Osteocyte (in vitro differentiated cells): ENCODE data around the gene SIRPD. TPM values are rescaled to one million over a fixed set of nuclear protein-coding genes. Genes with fewer than 3 reads are reported as not detected.

ENCODE experiments used
- total RNA-seq: library from RNA; stranded (reverse); gene quantifications from 2 replicates; pipeline ENCODE4 v1.2.1, GENCODE V29; 2021

The SIRPD gene
- total RNA-seq, 1 donor from 2014 or later = not detected

Other genes starting within 250 kb of the SIRPD start
- 0.97 and 1.6 TPM in 2 replicates for gene SDCBP2, start 228.6 kb downstream of the SIRPD start, total RNA-seq
- gene FKBP1A, start 164.7 kb downstream of the SIRPD start, total RNA-seq = 180 and 187 TPM in 2 replicates
- 74.6 and 80.1 TPM in 2 replicates for gene NSFL1C, start 90.9 kb downstream of the SIRPD start, total RNA-seq
- not detected in 2 replicates for gene SIRPB2, start 66.3 kb downstream of the SIRPD start, total RNA-seq
- 1.1 TPM in 2 replicates for gene SIRPB1, start 62.3 kb upstream of the SIRPD start, total RNA-seq
- gene SIRPG, start 100.1 kb upstream of the SIRPD start, total RNA-seq = not detected in 2 replicates